WTC11 (cell line): Measurements from ENCODE around the gene MAGI2. TPM values are rescaled to one million over a fixed set of nuclear protein-coding genes. Genes with fewer than 3 reads are reported as not detected.

Experiments
- ATAC-seq: fragments of 200-7000 bp; cut with Tn5 transposase; 2 replicates; pipeline ENCODE4 v1.10.0; 2021; ENCODE audit warnings: mild to moderate bottlenecking, moderate library complexity
- CTCF ChIA-PET: fragments of 300-600 bp; sonication (Branson Sonifier 250); formaldehyde crosslinking; loops from one replicate; lab custom pipeline; 2021; ENCODE audit warnings: antibody characterized with exemption; lab: Charles Lee
- POLR2A ChIA-PET: fragments of 350-600 bp; sonication (Branson Sonifier 250); formaldehyde crosslinking; loops from one replicate; lab custom pipeline; 2021; ENCODE audit warnings: antibody characterized with exemption; lab: Charles Lee
- DNase-seq: peaks from one replicate; pipeline ENCODE4 v3.0.0; 2021; ENCODE audit warnings: low spot score
- H3K27ac Mint-ChIP-seq: 2 replicates; pipeline ENCODE4 v1.8.0; 2021; ENCODE audit warnings: mixed read lengths
- H3K27me3 Mint-ChIP-seq: 2 replicates; pipeline ENCODE4 v1.8.0; 2021; ENCODE audit warnings: low read depth, mild to moderate bottlenecking, moderate library complexity, mixed read lengths
- H3K36me3 Mint-ChIP-seq: 2 replicates; pipeline ENCODE4 v1.8.0; 2021; ENCODE audit warnings: mixed read lengths
- H3K4me1 Mint-ChIP-seq: 2 replicates; pipeline ENCODE4 v1.8.0; 2022; ENCODE audit warnings: mixed read lengths
- H3K4me3 Mint-ChIP-seq: 2 replicates; pipeline ENCODE4 v1.8.0; 2021; ENCODE audit warnings: mild to moderate bottlenecking, moderate library complexity, mixed read lengths
- H3K9me3 Mint-ChIP-seq: 2 replicates; pipeline ENCODE4 v1.8.0; 2021; ENCODE audit warnings: mixed read lengths
- ATF1 ChIP-seq: sonication (generic); formaldehyde crosslinking; IDR thresholded peaks from 2 replicates; pipeline ENCODE4 v1.8.1; 2023; ENCODE audit warnings: mild to moderate bottlenecking, moderate library complexity, missing genetic modification reagents
- ATF3 ChIP-seq: sonication (generic); formaldehyde crosslinking; conservative IDR thresholded peaks from 2 replicates; pipeline ENCODE4 v1.8.1; 2022; ENCODE audit warnings: mild to moderate bottlenecking, missing genetic modification reagents
- ELF4 ChIP-seq: sonication (generic); formaldehyde crosslinking; IDR thresholded peaks from 2 replicates; pipeline ENCODE4 v1.8.1; 2022; ENCODE audit warnings: low read depth, mild to moderate bottlenecking, moderate library complexity, missing genetic modification reagents
- FOXP1 ChIP-seq: sonication (generic); formaldehyde crosslinking; IDR thresholded peaks from 2 replicates; pipeline ENCODE4 v1.8.0; 2022; ENCODE audit warnings: missing genetic modification reagents, mild to moderate bottlenecking, moderate library complexity, borderline replicate concordance
- JUN ChIP-seq: sonication (generic); formaldehyde crosslinking; IDR thresholded peaks from 2 replicates; pipeline ENCODE4 v1.8.0; 2023; ENCODE audit warnings: mild to moderate bottlenecking, missing genetic modification reagents
- KAT7 ChIP-seq: sonication (generic); formaldehyde crosslinking; IDR thresholded peaks from 2 replicates; pipeline ENCODE4 v1.8.1; 2023; ENCODE audit warnings: missing genetic modification reagents, mild to moderate bottlenecking, borderline replicate concordance
- MYBL2 ChIP-seq: sonication (generic); formaldehyde crosslinking; IDR thresholded peaks from 2 replicates; pipeline ENCODE4 v1.8.1; 2023; ENCODE audit warnings: mild to moderate bottlenecking, moderate library complexity, missing genetic modification reagents
- NFYB ChIP-seq: sonication (generic); formaldehyde crosslinking; conservative IDR thresholded peaks from 2 replicates; pipeline ENCODE4 v1.8.0; 2022; ENCODE audit warnings: low read depth, missing genetic modification reagents
- NR1H2 ChIP-seq: sonication (generic); formaldehyde crosslinking; IDR thresholded peaks from 2 replicates; pipeline ENCODE4 v1.9.0; 2021; ENCODE audit warnings: mild to moderate bottlenecking, moderate library complexity, missing genetic modification reagents
- NR3C1 ChIP-seq: sonication (generic); formaldehyde crosslinking; conservative IDR thresholded peaks from 2 replicates; pipeline ENCODE4 v1.8.1; 2023; ENCODE audit warnings: low read depth, mild to moderate bottlenecking, missing genetic modification reagents
- PRRX2 ChIP-seq: fragments of 250-450 bp; sonication (Bioruptor Pico); IDR thresholded peaks from 2 replicates; pipeline ENCODE4 v1.8.0; 2021; ENCODE audit warnings: mild to moderate bottlenecking
- SMAD3 ChIP-seq: sonication (generic); formaldehyde crosslinking; IDR thresholded peaks from 2 replicates; pipeline ENCODE4 v1.8.0; 2022; ENCODE audit warnings: missing genetic modification reagents, mild to moderate bottlenecking, borderline replicate concordance
- SMAD4 ChIP-seq: sonication (generic); formaldehyde crosslinking; IDR thresholded peaks from 2 replicates; pipeline ENCODE4 v1.8.0; 2022; ENCODE audit warnings: mild to moderate bottlenecking, missing genetic modification reagents
- SP1 ChIP-seq: sonication (generic); formaldehyde crosslinking; conservative IDR thresholded peaks from 2 replicates; pipeline ENCODE4 v1.8.1; 2022; ENCODE audit warnings: missing genetic modification reagents
- TP53 ChIP-seq: sonication (generic); formaldehyde crosslinking; IDR thresholded peaks from 2 replicates; pipeline ENCODE4 v1.8.1; 2023; ENCODE audit warnings: mild to moderate bottlenecking, missing genetic modification reagents
- ZNF121 ChIP-seq: sonication (generic); formaldehyde crosslinking; IDR thresholded peaks from 2 replicates; pipeline ENCODE4 v1.8.0; 2023; ENCODE audit warnings: missing genetic modification reagents
- ZNF232 ChIP-seq: sonication (generic); formaldehyde crosslinking; IDR thresholded peaks from 2 replicates; pipeline ENCODE4 v1.8.0; 2022; ENCODE audit warnings: mild to moderate bottlenecking, missing genetic modification reagents
- ZNF263 ChIP-seq: sonication (generic); formaldehyde crosslinking; IDR thresholded peaks from 2 replicates; pipeline ENCODE4 v1.8.1; 2022; ENCODE audit warnings: low read depth, mild to moderate bottlenecking, moderate library complexity, missing genetic modification reagents
- ZNF416 ChIP-seq: fragments of 250-450 bp; sonication (Bioruptor Pico); IDR thresholded peaks from 2 replicates; pipeline ENCODE4 v1.9.0; 2021; ENCODE audit warnings: mild to moderate bottlenecking, inconsistent platforms
- total RNA-seq: library from RNA; stranded (reverse); gene quantifications from 3 replicates; pipeline ENCODE4 v1.2.3, GENCODE V29; 2021
- TF ChIP-seq, protein P1 (sequence below): fragments of 250-450 bp; sonication (Bioruptor Pico); IDR thresholded peaks from 2 replicates; pipeline ENCODE4 v2.1.2; 2022; ENCODE audit warnings: mild to moderate bottlenecking, moderate library complexity
- TF ChIP-seq, protein P2 (sequence below): sonication (generic); formaldehyde crosslinking; IDR thresholded peaks from 2 replicates; pipeline ENCODE4 v1.8.1; 2022; ENCODE audit warnings: low read depth, missing genetic modification reagents, borderline replicate concordance
- TF ChIP-seq, protein P3 (sequence below): sonication (generic); formaldehyde crosslinking; IDR thresholded peaks from 2 replicates; pipeline ENCODE4 v1.8.0; 2023; ENCODE audit warnings: missing genetic modification reagents
- TF ChIP-seq, protein P4 (sequence below): fragments of 200-600 bp; IDR thresholded peaks from 2 replicates; pipeline ENCODE4 v1.8.0; 2022; ENCODE audit warnings: antibody characterized with exemption
- TF ChIP-seq, protein P5 (sequence below): sonication (generic); formaldehyde crosslinking; IDR thresholded peaks from 2 replicates; pipeline ENCODE4 v1.8.0; 2022; ENCODE audit warnings: mild to moderate bottlenecking, missing genetic modification reagents

Gene MAGI2
- total RNA-seq, 1 experiment from 2014 or later, result 26.6 TPM

DNA sequence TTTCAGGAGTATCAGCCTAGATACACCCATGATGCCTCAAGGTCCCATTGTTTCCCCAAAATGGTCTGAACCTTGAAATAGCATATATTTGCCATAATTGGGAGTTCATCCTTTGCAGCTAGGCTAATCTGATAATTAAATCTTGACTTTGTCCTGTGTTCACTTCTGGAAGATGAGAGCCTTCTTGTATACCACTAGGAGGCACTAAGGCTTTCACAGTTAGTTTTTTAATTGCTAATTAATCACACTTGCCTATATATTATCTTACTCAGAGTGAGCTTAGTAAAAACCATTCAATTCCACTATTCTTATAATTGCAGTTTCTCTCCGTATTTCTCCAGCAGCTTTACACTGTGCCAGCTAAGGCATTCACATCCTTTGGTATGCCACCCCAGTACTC lies 48.7 kb upstream of the MAGI2 start (continued):
- TF ChIP-seq ZNF416 (CRISPR knock-in tag) (no peak), ZNF263 (CRISPR knock-in tag) (no peak), FOXP1 (CRISPR knock-in tag) (no peak), MYBL2 (CRISPR knock-in tag) (no peak)

- CTCF ChIA-PET, result no interaction called here
- no peaks in the 10 kb centered on the region for H3K36me3 Mint-ChIP-seq
- POLR2A ChIA-PET, result no interaction called here
- H3K9me3 Mint-ChIP-seq, result no peaks in the 10 kb centered on the region
- no peak overlapping the region for H3K4me3 Mint-ChIP-seq
- no peak for ATAC-seq
- H3K27ac Mint-ChIP-seq, result no peak overlapping the region
- H3K4me1 Mint-ChIP-seq, result peaks cover 6% of the 10 kb centered on the region
- TF ChIP-seq NR3C1 (CRISPR knock-in tag) (no peak), KAT7 (no peak), ATF1 (CRISPR knock-in tag) (no peak), ZNF121 (no peak), PRRX2 (CRISPR knock-in tag) (no peak), ELF4 (CRISPR knock-in tag) (no peak), TP53 (no peak)
- DNase-seq, result no peak
- H3K27me3 Mint-ChIP-seq, result no peaks in the 10 kb centered on the region; the same call in 1 of the 2 replicates
Observed at GRCh38 chr7:79500759-79501158, 47.3 kb upstream of the MAGI2 start.

- no peak for DNase-seq
- Mint-ChIP-seq H3K27ac (no peak overlapping the region), H3K27me3 (no peaks in the 10 kb centered on the region), H3K4me3 (no peak overlapping the region), H3K36me3 (no peaks in the 10 kb centered on the region), H3K9me3 (no peaks in the 10 kb centered on the region), H3K4me1 (no peaks in the 10 kb centered on the region)
- no peak for ATAC-seq
- POLR2A ChIA-PET, result no interaction called here
- TF ChIP-seq, protein P1, sequence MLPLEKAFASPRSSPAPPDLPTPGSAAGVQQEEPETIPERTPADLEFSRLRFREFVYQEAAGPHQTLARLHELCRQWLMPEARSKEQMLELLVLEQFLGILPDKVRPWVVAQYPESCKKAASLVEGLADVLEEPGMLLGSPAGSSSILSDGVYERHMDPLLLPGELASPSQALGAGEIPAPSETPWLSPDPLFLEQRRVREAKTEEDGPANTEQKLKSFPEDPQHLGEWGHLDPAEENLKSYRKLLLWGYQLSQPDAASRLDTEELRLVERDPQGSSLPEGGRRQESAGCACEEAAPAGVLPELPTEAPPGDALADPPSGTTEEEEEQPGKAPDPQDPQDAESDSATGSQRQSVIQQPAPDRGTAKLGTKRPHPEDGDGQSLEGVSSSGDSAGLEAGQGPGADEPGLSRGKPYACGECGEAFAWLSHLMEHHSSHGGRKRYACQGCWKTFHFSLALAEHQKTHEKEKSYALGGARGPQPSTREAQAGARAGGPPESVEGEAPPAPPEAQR (CRISPR knock-in tag), result no peak
- no peak for TF ChIP-seq NR1H2 (CRISPR knock-in tag)
- TF ChIP-seq TP53, result no peak
- no peak for TF ChIP-seq NFYB (CRISPR knock-in tag)
- CTCF ChIA-PET, result no interaction called here
Observed at GRCh38 chr7:79497728-79498127, 44.3 kb upstream of the MAGI2 start.

DNA sequence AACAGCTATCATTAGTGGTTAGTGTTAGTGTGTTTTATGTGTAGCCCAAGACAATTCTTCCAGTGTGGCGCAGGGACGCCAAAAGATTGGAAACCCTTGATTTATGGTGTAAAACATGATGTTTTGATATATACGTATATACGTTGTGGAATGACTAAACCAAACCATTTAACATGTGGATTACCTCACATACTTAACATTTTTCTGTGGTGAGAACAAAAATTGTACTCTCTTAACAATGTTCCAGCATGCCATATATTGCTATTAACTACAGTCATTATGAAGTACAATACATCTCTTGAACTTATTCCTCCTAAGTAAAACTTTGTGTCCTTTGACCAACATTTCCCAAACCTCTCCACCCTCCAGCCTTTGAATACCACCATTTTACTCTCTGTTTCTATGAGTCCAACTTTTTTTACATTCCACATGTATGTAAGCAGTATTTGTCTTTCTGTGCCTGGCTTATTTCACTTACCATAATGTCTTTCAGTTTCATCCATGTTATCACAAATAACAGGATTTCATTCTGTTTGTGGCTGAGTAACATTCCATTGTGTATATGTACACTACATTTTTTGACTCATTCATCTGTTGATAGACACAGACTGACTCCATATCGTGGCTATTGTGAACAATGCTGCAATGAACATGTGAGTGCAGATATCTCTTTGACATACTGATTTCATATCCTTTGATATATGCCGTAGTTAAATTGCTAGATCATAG lies 42.2 kb upstream of the MAGI2 start:
- POLR2A ChIA-PET, result no interaction called here
- Mint-ChIP-seq H3K4me3 (no peak overlapping the region), H3K9me3 (no peaks in the 10 kb centered on the region), H3K4me1 (no peaks in the 10 kb centered on the region), H3K27ac (no peak overlapping the region), H3K36me3 (no peaks in the 10 kb centered on the region), H3K27me3 (no peaks in the 10 kb centered on the region)
- no peak for DNase-seq
- CTCF ChIA-PET, result no interaction called here
- no peak for ATAC-seq
- TF ChIP-seq, protein P2, sequence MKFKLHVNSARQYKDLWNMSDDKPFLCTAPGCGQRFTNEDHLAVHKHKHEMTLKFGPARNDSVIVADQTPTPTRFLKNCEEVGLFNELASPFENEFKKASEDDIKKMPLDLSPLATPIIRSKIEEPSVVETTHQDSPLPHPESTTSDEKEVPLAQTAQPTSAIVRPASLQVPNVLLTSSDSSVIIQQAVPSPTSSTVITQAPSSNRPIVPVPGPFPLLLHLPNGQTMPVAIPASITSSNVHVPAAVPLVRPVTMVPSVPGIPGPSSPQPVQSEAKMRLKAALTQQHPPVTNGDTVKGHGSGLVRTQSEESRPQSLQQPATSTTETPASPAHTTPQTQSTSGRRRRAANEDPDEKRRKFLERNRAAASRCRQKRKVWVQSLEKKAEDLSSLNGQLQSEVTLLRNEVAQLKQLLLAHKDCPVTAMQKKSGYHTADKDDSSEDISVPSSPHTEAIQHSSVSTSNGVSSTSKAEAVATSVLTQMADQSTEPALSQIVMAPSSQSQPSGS (CRISPR knock-in tag), result no peak
- TF ChIP-seq NR3C1 (CRISPR knock-in tag) (no peak), ATF3 (CRISPR knock-in tag) (no peak), JUN (no peak), SP1 (CRISPR knock-in tag) (no peak), ZNF416 (CRISPR knock-in tag) (no peak), SMAD3 (CRISPR knock-in tag) (no peak), FOXP1 (CRISPR knock-in tag) (no peak), ZNF232 (CRISPR knock-in tag) (no peak), SMAD4 (CRISPR knock-in tag) (no peak)
- TF ChIP-seq, protein P3, sequence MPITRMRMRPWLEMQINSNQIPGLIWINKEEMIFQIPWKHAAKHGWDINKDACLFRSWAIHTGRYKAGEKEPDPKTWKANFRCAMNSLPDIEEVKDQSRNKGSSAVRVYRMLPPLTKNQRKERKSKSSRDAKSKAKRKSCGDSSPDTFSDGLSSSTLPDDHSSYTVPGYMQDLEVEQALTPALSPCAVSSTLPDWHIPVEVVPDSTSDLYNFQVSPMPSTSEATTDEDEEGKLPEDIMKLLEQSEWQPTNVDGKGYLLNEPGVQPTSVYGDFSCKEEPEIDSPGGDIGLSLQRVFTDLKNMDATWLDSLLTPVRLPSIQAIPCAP (CRISPR knock-in tag), result no peak
- TF ChIP-seq, protein P1 (CRISPR knock-in tag), result no peak
- TF ChIP-seq, protein P4, sequence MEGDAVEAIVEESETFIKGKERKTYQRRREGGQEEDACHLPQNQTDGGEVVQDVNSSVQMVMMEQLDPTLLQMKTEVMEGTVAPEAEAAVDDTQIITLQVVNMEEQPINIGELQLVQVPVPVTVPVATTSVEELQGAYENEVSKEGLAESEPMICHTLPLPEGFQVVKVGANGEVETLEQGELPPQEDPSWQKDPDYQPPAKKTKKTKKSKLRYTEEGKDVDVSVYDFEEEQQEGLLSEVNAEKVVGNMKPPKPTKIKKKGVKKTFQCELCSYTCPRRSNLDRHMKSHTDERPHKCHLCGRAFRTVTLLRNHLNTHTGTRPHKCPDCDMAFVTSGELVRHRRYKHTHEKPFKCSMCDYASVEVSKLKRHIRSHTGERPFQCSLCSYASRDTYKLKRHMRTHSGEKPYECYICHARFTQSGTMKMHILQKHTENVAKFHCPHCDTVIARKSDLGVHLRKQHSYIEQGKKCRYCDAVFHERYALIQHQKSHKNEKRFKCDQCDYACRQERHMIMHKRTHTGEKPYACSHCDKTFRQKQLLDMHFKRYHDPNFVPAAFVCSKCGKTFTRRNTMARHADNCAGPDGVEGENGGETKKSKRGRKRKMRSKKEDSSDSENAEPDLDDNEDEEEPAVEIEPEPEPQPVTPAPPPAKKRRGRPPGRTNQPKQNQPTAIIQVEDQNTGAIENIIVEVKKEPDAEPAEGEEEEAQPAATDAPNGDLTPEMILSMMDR, result no peak
- TF ChIP-seq, protein P5, sequence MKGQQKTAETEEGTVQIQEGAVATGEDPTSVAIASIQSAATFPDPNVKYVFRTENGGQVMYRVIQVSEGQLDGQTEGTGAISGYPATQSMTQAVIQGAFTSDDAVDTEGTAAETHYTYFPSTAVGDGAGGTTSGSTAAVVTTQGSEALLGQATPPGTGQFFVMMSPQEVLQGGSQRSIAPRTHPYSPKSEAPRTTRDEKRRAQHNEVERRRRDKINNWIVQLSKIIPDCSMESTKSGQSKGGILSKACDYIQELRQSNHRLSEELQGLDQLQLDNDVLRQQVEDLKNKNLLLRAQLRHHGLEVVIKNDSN (CRISPR knock-in tag), result no peak
